HG02870 (cell line): ENCODE results near the gene USP48.
"Not testable (repeated sequence)": the region's sequence is repeated elsewhere in the genome, so short reads cannot be mapped to it uniquely, and the experiment has no call there.

Experiments used
- ATAC-seq: cut with Tn5 transposase; IDR thresholded peaks from one replicate; pipeline ENCODE4 v1.9.1; 2021; ENCODE audit warnings: mild to moderate bottlenecking, moderate library complexity; ENCODE audit not compliant: unreplicated experiment

USP48 gene

GRCh38 chr1:21705303-21705980, 77.5 kb downstream of the USP48 start:
- ATAC-seq: no peak

GRCh38 chr1:21704145-21704544, 78.8 kb downstream of the USP48 start:
- no peak for ATAC-seq

GRCh38 chr1:21703318-21703963, 79.5 kb downstream of the USP48 start:
- no peak for ATAC-seq

- ATAC-seq: no peak
These were observed 80.2 kb downstream of the USP48 start for GRCh38 chr1:21702780-21703179.

- no peak for ATAC-seq
These were observed 81.5 kb downstream of the USP48 start for GRCh38 chr1:21701401-21701800.

- no peak for ATAC-seq
These were observed 82.9 kb downstream of the USP48 start for GRCh38 chr1:21700094-21700493.

GRCh38 chr1:21696931-21697330, 86.0 kb downstream of the USP48 start:
- no peak for ATAC-seq

GRCh38 chr1:21693732-21694131, 89.2 kb downstream of the USP48 start:
- ATAC-seq: no peak

GRCh38 chr1:21691739-21692138, 91.2 kb downstream of the USP48 start:
- ATAC-seq: no peak

GRCh38 chr1:21689661-21690372, 93.1 kb downstream of the USP48 start:
- no peak for ATAC-seq

- no peak for ATAC-seq
These were observed 95.8 kb downstream of the USP48 start for GRCh38 chr1:21687081-21687529.

GRCh38 chr1:21685946-21686678, 96.8 kb downstream of the USP48 start:
- no peak for ATAC-seq

GRCh38 chr1:21681426-21681825, 101.5 kb downstream of the USP48 start:
- ATAC-seq: no peak

- no peak for ATAC-seq
These were observed 102.0 kb downstream of the USP48 start for GRCh38 chr1:21680918-21681317.

- no peak for ATAC-seq
These were observed 102.6 kb downstream of the USP48 start for GRCh38 chr1:21680381-21680780.

GRCh38 chr1:21677168-21677567, 105.8 kb downstream of the USP48 start:
- ATAC-seq: no peak

- ATAC-seq: no peak
These were observed 108.0 kb downstream of the USP48 start for GRCh38 chr1:21674957-21675356.

GRCh38 chr1:21673853-21674252, 109.1 kb downstream of the USP48 start:
- not testable (repeated sequence) for ATAC-seq

- no peak for ATAC-seq
These were observed 109.6 kb downstream of the USP48 start for GRCh38 chr1:21673277-21673780.

- ATAC-seq: no peak
These were observed 110.3 kb downstream of the USP48 start for GRCh38 chr1:21672478-21673276.
